HG03575 (cell line): ENCODE data around the gene PTDSS2.
"Not testable (repeated sequence)": the region's sequence is repeated elsewhere in the genome, so short reads cannot be mapped to it uniquely, and the experiment has no call there.

Experiments used
- ATAC-seq: cut with Tn5 transposase; IDR thresholded peaks from one replicate; pipeline ENCODE4 v1.9.1; 2021; ENCODE audit not compliant: unreplicated experiment, insufficient number of reproducible peaks, low FRiP score; ENCODE audit errors: extremely low read depth

Gene PTDSS2

GRCh38 chr11:460331-461199, 10.5 kb downstream of the PTDSS2 start:
- ATAC-seq = no peak

GRCh38 chr11:461626-462025, 11.5 kb downstream of the PTDSS2 start:
- ATAC-seq = no peak

- ATAC-seq = no peak
These were observed 12.2 kb downstream of the PTDSS2 start for GRCh38 chr11:462107-462890.

- no peak for ATAC-seq
These were observed 14.2 kb downstream of the PTDSS2 start for GRCh38 chr11:464316-464715.

GRCh38 chr11:465896-466530, 15.9 kb downstream of the PTDSS2 start:
- ATAC-seq = no peak

GRCh38 chr11:468036-468435, 18.0 kb downstream of the PTDSS2 start:
- no peak for ATAC-seq

GRCh38 chr11:468493-468892, 18.4 kb downstream of the PTDSS2 start:
- ATAC-seq = no peak

GRCh38 chr11:469026-469683, 19.1 kb downstream of the PTDSS2 start:
- ATAC-seq = not testable (repeated sequence)

- no peak for ATAC-seq
These were observed 19.8 kb downstream of the PTDSS2 start for GRCh38 chr11:469684-470560.

- ATAC-seq = no peak
These were observed 21.5 kb downstream of the PTDSS2 start for GRCh38 chr11:471468-472145.

GRCh38 chr11:472272-472671, 22.2 kb downstream of the PTDSS2 start:
- ATAC-seq = no peak

GRCh38 chr11:472816-473215, 22.7 kb downstream of the PTDSS2 start:
- ATAC-seq = no peak

GRCh38 chr11:473415-473814, 23.3 kb downstream of the PTDSS2 start:
- no peak for ATAC-seq

GRCh38 chr11:473962-474785, 24.1 kb downstream of the PTDSS2 start:
- ATAC-seq = no peak

- no peak for ATAC-seq
These were observed 24.9 kb downstream of the PTDSS2 start for GRCh38 chr11:474914-475506.

- ATAC-seq = no peak
These were observed 25.9 kb downstream of the PTDSS2 start for GRCh38 chr11:475941-476340.

GRCh38 chr11:476416-476815, 26.3 kb downstream of the PTDSS2 start:
- no peak for ATAC-seq
